Prostate gland (tissue), 2 donors: ENCODE measurements around the gene RALA.

Experiments used
- CTCF ChIP-seq, 4 experiments: fragments of 200-600 bp in 2 of 4; fragments of 450-650 bp in 2 of 4; sonication (generic) in 2 of 4; IDR thresholded peaks; 1 replicate in 3 of 4; 2 replicates in 1 of 4; pipeline ENCODE4 v1.5.1; 2016 to 2019; ENCODE audit warnings: antibody characterized with exemption in 4 of 4, mild to moderate bottlenecking in 2 of 4, moderate library complexity in 2 of 4
- POLR2A ChIP-seq: fragments of 450-650 bp; IDR thresholded peaks from one replicate; pipeline ENCODE4 v1.6.1; 2016; ENCODE audit warnings: antibody characterized with exemption, mild to moderate bottlenecking
- POLR2AphosphoS5 ChIP-seq: sonication (generic); formaldehyde crosslinking; IDR thresholded peaks from one replicate; pipeline ENCODE4 v1.6.1; 2017; ENCODE audit warnings: antibody characterized with exemption

GRCh38 chr7:39700932-39701331, 77.6 kb downstream of the RALA start:
- no peak for TF ChIP-seq CTCF (IDR thresholded peaks at IDR 0.05)
- no peak for TF ChIP-seq POLR2AphosphoS5
- TF ChIP-seq POLR2A: no peak
